PC-3 (cell line): Measurements from ENCODE around the gene KNG1. TPM values are rescaled to one million over a fixed set of nuclear protein-coding genes. Genes with fewer than 3 reads are reported as not detected.

Experiments
- ATAC-seq: fragments of 200-7000 bp; cut with Tn5 transposase; 2 replicates; pipeline ENCODE4 v1.9.1; 2020; ENCODE audit warnings: mild to moderate bottlenecking, moderate library complexity
- BruUV-seq: library from RNA; stranded (reverse); fragments of 400-500 nt; replicated peaks from 2 replicates; lab custom pipeline; 2021; lab: Mats Ljungman, UMichigan
- CTCF ChIA-PET: fragments of 300-600 bp; sonication (Branson Sonifier 250); formaldehyde crosslinking; loops from one replicate; lab custom pipeline; 2022; ENCODE audit warnings: antibody characterized with exemption; lab: Charles Lee
- POLR2A ChIA-PET: fragments of 300-600 bp; sonication (Branson Sonifier 250); formaldehyde crosslinking; loops from one replicate; lab custom pipeline; 2022; ENCODE audit warnings: antibody characterized with exemption; ENCODE audit not compliant: unreplicated experiment; lab: Charles Lee
- DNase-seq: peaks from one replicate; pipeline ENCODE4 v3.0.0-alpha.2; 2015
- H2AFZ ChIP-seq: fragments of 300-600 bp; sonication (generic); 2 replicates; pipeline ENCODE4 v1.6.0; 2016; ENCODE audit warnings: antibody characterized with exemption, low read length
- H3F3A ChIP-seq: fragments of 300-600 bp; sonication (generic); one replicate; pipeline ENCODE4 v1.6.0; 2017; ENCODE audit warnings: antibody characterized with exemption, low read length, control low read depth, mild to moderate bottlenecking; ENCODE audit not compliant: unreplicated experiment
- H3K27ac ChIP-seq: fragments of 300-600 bp; sonication (generic); 2 replicates; pipeline ENCODE4 v1.5.1; 2016; ENCODE audit warnings: mild to moderate bottlenecking, low read length
- H3K27me3 ChIP-seq: fragments of 300-600 bp; sonication (generic); 2 replicates; pipeline ENCODE4 v1.6.1; 2016; ENCODE audit warnings: low read length, mixed read lengths
- H3K36me3 ChIP-seq: fragments of 300-600 bp; sonication (generic); 2 replicates; pipeline ENCODE4 v1.6.1; 2016; ENCODE audit warnings: low read depth, mixed run types, low read length, mixed read lengths
- H3K4me1 ChIP-seq: fragments of 300-600 bp; sonication (generic); 2 replicates; pipeline ENCODE4 v1.5.1; 2016; ENCODE audit warnings: low read length; ENCODE audit not compliant: insufficient read depth
- H3K4me2 ChIP-seq: fragments of 300-600 bp; sonication (generic); 2 replicates; pipeline ENCODE4 v1.6.0; 2016; ENCODE audit warnings: low read length
- H3K4me3 ChIP-seq: fragments of 300-600 bp; sonication (generic); 2 replicates; pipeline ENCODE4 v1.5.1; 2016; ENCODE audit warnings: mild to moderate bottlenecking, low read length, mixed read lengths
- H3K79me2 ChIP-seq: fragments of 300-600 bp; sonication (generic); 2 replicates; pipeline ENCODE4 v1.6.1; 2017; ENCODE audit warnings: low read length, mixed read lengths
- H3K9ac ChIP-seq: fragments of 300-600 bp; sonication (generic); 2 replicates; pipeline ENCODE4 v1.6.0; 2016; ENCODE audit warnings: mild to moderate bottlenecking, low read length
- H3K9me2 ChIP-seq: fragments of 300-600 bp; sonication (generic); replicated peaks from 2 replicates; pipeline ENCODE4 v1.6.1; 2016; ENCODE audit warnings: mixed run types, low read length, mixed read lengths
- H3K9me3 ChIP-seq: fragments of 300-600 bp; sonication (generic); 2 replicates; pipeline ENCODE4 v1.6.1; 2016; ENCODE audit warnings: low read length, mixed read lengths
- H4K20me1 ChIP-seq: fragments of 300-600 bp; sonication (generic); 2 replicates; pipeline ENCODE4 v1.6.1; 2016; ENCODE audit warnings: low read length, mixed read lengths
- EZH2 ChIP-seq: fragments of 300-600 bp; sonication (generic); IDR thresholded peaks from one replicate; pipeline ENCODE4 v1.6.1; 2017; ENCODE audit warnings: antibody characterized with exemption, mild to moderate bottlenecking, low read length; ENCODE audit not compliant: unreplicated experiment
- EZH2phosphoT487 ChIP-seq: fragments of 300-600 bp; sonication (generic); IDR thresholded peaks from 2 replicates; pipeline ENCODE4 v1.6.1; 2018; ENCODE audit warnings: mild to moderate bottlenecking, antibody characterized with exemption, low read length, borderline replicate concordance
- intact Hi-C: fragments of 100-400 bp; cut with micrococcal nuclease; formaldehyde crosslinking; loops from 2 replicates; pipeline ENCODE4 v1.9.0; 2023
- total RNA-seq: library from RNA; depleted of rRNA; stranded (reverse); fragments of >200 nt; gene quantifications from 2 replicates; pipeline ENCODE4 v1.2.3, GENCODE V29; 2014
- TF ChIP-seq, protein P1 (sequence below): fragments of 300-600 bp; sonication (generic); conservative IDR thresholded peaks from 2 replicates; pipeline ENCODE4 v1.5.1; 2017; ENCODE audit warnings: antibody characterized with exemption, low read depth, mild to moderate bottlenecking, low read length

Gene KNG1
- total RNA-seq, 1 experiment from 2014 or later, result not detected

DNA sequence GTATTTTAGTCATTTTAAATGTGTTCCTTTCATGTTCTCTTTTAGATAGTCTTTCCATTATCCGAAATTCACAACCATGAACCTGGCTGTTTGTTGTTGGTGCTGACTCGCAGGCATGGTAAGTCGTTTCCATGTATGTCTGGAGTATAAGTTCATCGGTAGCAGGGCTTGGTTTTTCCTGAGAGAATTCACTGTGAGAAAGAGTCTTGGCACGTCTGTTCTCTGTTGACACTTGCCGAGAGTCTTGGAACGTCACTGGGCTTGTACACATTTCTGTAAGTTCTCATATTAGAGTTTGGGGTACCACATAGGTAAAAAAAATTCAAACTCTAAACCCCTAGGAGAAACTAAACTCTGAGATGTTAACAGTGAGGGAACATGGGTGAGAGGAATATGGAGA is 36.8 kb downstream of the KNG1 start:
- no peaks in the 10 kb centered on the region for H3K9me3 ChIP-seq
- no peaks in the 10 kb centered on the region for H3K36me3 ChIP-seq
- DNase-seq, result no peak
- no TSS peak for BruUV-seq
- no peaks in the 10 kb centered on the region for H3F3A ChIP-seq
- peak overlapping the region; percentile 42; the same call in 1 of the 2 replicates for H2AFZ ChIP-seq
- intact Hi-C loops, result loop anchor here (10.0 kb wide), 1 partner anchor 339 kb away; no protein-coding TSS in a partner anchor
- H3K9me2 ChIP-seq, result no peaks in the 10 kb centered on the region
- CTCF ChIA-PET, result interaction anchor here (1.0 kb wide), 1 partner anchor 137 kb away, joined by 3 read pairs; no protein-coding TSS in a partner anchor
- H3K27ac ChIP-seq, result peak overlapping the region; percentile 88
- peak overlapping the region; percentile 79 for H3K4me2 ChIP-seq
- POLR2A ChIA-PET, result interaction anchor here (0.6 to 0.7 kb wide), 2 partner anchors 11 to 1428 kb away, joined by 3 to 8 read pairs; no protein-coding TSS in a partner anchor
- H4K20me1 ChIP-seq, result no peaks in the 10 kb centered on the region
- TF ChIP-seq, protein P1, sequence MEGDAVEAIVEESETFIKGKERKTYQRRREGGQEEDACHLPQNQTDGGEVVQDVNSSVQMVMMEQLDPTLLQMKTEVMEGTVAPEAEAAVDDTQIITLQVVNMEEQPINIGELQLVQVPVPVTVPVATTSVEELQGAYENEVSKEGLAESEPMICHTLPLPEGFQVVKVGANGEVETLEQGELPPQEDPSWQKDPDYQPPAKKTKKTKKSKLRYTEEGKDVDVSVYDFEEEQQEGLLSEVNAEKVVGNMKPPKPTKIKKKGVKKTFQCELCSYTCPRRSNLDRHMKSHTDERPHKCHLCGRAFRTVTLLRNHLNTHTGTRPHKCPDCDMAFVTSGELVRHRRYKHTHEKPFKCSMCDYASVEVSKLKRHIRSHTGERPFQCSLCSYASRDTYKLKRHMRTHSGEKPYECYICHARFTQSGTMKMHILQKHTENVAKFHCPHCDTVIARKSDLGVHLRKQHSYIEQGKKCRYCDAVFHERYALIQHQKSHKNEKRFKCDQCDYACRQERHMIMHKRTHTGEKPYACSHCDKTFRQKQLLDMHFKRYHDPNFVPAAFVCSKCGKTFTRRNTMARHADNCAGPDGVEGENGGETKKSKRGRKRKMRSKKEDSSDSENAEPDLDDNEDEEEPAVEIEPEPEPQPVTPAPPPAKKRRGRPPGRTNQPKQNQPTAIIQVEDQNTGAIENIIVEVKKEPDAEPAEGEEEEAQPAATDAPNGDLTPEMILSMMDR, result no peak
- TF ChIP-seq EZH2phosphoT487 (no peak), EZH2 (no peak)
- H3K9ac ChIP-seq, result peak overlapping the region; percentile 67; the same call in 1 of the 2 replicates
- H3K4me3 ChIP-seq, result 0 out of 2 replicates have a peak overlapping the region, but pooled peaks have one; percentile 47
- no peaks in the 10 kb centered on the region for H3K27me3 ChIP-seq
- peaks cover 17% of the 10 kb centered on the region for H3K4me1 ChIP-seq
- ATAC-seq, result no peak
- H3K79me2 ChIP-seq, result no peaks in the 10 kb centered on the region

- ATAC-seq, result no peak
- no peak overlapping the region for H3K27ac ChIP-seq
- CTCF ChIA-PET, result no interaction called here
Observed at GRCh38 chr3:186754871-186755270, 37.7 kb downstream of the KNG1 start.

More at GRCh38 chr3:186754871-186755270, 37.7 kb downstream of the KNG1 start:
- intact Hi-C loops, result loop anchor here (10.0 kb wide), 1 partner anchor 340 kb away; no protein-coding TSS in a partner anchor
- DNase-seq, result no peak
- Histone ChIP-seq H3K4me2 (no peak overlapping the region), H3K27me3 (no peaks in the 10 kb centered on the region), H3K4me1 (peaks cover 17% of the 10 kb centered on the region), H3K9me3 (no peaks in the 10 kb centered on the region), H3K4me3 (no peak overlapping the region), H3F3A (no peaks in the 10 kb centered on the region), H3K9me2 (no peaks in the 10 kb centered on the region), H4K20me1 (no peaks in the 10 kb centered on the region), H3K36me3 (no peaks in the 10 kb centered on the region), H3K79me2 (no peaks in the 10 kb centered on the region), H2AFZ (no peak overlapping the region), H3K9ac (no peak overlapping the region)
- POLR2A ChIA-PET, result no interaction called here
- TF ChIP-seq EZH2 (no peak), EZH2phosphoT487 (no peak)
- TF ChIP-seq, protein P1, result no peak
- no TSS peak for BruUV-seq
